Kidney epithelial cell (primary cell): ENCODE data around the gene DGKG. TPM values are rescaled to one million over a fixed set of nuclear protein-coding genes. Genes with fewer than 3 reads are reported as not detected.

Experiments
- DNase-seq: peaks from one replicate; pipeline ENCODE4 v3.0.0-alpha.2; 2010; ENCODE audit warnings: low read depth
- H3K27me3 ChIP-seq: 2 replicates; pipeline ENCODE4 v1.6.0; 2011; ENCODE audit warnings: low read length; ENCODE audit not compliant: control insufficient read depth, insufficient read depth
- H3K36me3 ChIP-seq: 2 replicates; pipeline ENCODE4 v1.5.1; 2011; ENCODE audit warnings: low read length; ENCODE audit not compliant: control insufficient read depth, insufficient read depth
- H3K4me3 ChIP-seq: 2 replicates; pipeline ENCODE4 v1.5.1; 2011; ENCODE audit warnings: low read depth, mild to moderate bottlenecking, control low read depth, low read length
- CTCF ChIP-seq: IDR thresholded peaks from 2 replicates; pipeline ENCODE4 v1.5.1; 2011; ENCODE audit warnings: mild to moderate bottlenecking, moderate library complexity, low read length, control low read depth, inconsistent platforms; ENCODE audit not compliant: insufficient read depth, poor library complexity, severe bottlenecking
- total RNA-seq: library from RNA; depleted of rRNA; stranded (reverse); fragments of >200 nt; gene quantifications from 2 replicates; pipeline ENCODE4 v1.2.3, GENCODE V29; 2015

The DGKG gene
- total RNA-seq, 1 donor from 2014 or later, result 0.04 TPM

DNA sequence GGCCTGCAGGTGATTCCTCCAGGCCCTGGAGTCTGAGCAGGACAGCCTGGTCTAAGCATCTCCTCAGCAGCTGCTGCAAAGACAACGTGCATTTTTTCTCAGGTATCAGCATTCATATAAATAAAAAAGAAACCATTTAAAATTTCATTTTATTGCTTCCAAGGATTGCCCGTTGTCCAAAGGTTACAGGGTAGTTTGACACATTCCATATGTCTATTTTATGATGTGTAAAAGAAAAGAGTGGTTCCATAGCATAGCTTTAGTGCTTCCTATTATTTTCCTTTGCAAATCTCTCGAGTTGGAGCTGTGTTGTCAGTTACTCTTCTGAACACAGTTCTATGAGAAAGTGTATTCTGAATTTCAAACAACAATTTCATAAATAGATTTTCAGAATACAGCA lies 7.2 kb upstream of the DGKG start:
- H3K36me3 ChIP-seq, result no peaks in the 10 kb centered on the region
- no peak overlapping the region for H3K4me3 ChIP-seq
- DNase-seq, result no peak

GRCh38 chr3:186368717-186369116 lies 6.7 kb upstream of the DGKG start:
- no peak for TF ChIP-seq CTCF
- peaks cover 24% of the 10 kb centered on the region for H3K27me3 ChIP-seq
- H3K4me3 ChIP-seq, result no peak overlapping the region
- DNase-seq, result no peak
- no peaks in the 10 kb centered on the region for H3K36me3 ChIP-seq

More for the DNA sequence above, 7.2 kb upstream of the DGKG start:
- no peak for TF ChIP-seq CTCF
- H3K27me3 ChIP-seq, result peaks cover 19% of the 10 kb centered on the region

DNA sequence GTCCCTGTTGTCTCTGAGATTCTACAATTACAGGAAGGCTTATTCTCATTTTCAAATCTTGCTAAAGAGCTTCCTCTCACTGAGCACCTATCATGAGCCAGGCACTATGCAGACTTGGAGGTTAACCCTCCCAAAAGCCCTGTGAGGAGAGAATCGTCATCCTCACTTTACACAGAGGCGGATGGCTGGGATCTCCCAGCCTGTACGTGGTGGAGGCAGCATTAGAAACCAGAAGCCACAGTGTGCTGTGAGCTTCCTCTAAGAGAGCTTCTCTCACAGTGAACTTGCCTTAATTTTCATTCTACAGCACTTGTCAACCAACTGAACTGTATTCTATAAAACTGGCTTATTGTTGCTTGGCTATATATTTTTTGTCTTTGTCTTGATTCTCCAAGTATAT lies 6.1 kb upstream of the DGKG start:
- Histone ChIP-seq H3K4me3 (no peak overlapping the region), H3K36me3 (no peaks in the 10 kb centered on the region), H3K27me3 (peaks cover 29% of the 10 kb centered on the region)
- no peak for DNase-seq
- no peak for TF ChIP-seq CTCF

- Histone ChIP-seq H3K4me3 (no peak overlapping the region), H3K27me3 (peaks cover 34% of the 10 kb centered on the region), H3K36me3 (no peaks in the 10 kb centered on the region)
- TF ChIP-seq CTCF, result no peak
- no peak for DNase-seq
Observed at GRCh38 chr3:186367631-186368030, 5.6 kb upstream of the DGKG start.

DNA sequence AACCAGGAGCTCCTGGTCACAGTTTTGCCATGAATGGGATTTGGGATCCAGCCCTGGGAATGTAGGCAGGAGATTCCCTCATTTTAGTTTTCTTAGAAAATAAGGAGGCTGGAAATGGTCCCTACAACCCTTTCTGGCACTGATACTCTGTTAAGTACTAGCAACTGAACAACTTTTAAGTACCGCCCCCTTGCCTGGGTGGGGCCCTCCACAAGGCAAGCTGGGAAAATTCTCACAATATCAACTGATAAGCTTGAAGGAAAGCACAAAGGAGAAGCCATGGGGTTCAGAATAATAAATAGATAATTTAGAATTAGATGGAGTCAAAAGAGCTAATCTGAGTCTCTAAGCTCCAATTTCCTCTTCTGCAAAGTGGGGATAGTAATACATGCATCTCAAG lies 4.2 kb upstream of the DGKG start:
- peaks cover 48% of the 10 kb centered on the region for H3K27me3 ChIP-seq
- no peak for DNase-seq
- no peak for TF ChIP-seq CTCF
- no peak overlapping the region for H3K4me3 ChIP-seq
- H3K36me3 ChIP-seq, result no peaks in the 10 kb centered on the region

DNA sequence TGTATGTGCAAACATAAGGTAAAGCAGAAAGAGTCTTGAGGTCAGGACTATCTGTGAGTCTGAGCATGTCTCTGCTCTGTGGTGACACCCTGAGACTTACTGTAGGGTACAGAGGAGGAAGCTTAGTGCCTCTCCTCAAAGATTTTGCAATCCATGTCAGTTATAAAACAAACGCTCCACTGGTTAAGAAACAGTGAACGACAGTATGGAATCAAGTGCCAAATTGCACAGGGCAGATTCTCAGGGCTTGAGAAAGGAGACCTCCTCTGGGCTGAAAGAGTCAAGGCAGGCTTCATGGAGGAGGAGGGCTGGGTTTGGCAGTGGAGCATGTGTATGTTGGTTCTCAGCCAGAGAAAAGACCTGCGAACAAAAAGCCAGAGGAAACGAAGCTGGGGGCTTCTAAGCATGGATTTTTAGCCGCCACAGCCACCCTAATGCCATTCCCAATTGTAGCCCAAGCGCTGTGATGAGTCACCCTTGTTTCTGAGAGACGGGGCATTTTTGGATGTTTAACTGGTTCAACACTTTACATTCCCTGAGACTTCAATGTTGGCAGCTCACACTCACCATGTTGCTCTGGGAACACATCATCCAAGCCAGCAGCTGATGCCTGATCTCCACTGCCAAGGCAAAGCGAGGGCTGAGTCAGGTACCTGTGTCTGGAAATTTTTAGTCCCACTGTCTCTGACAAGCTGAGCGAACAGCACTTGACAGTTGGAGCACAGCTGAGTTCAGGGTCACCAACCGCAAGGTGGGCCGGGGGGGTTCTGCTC lies 3.4 kb upstream of the DGKG start:
- TF ChIP-seq CTCF, result no peak
- DNase-seq, result no peak
- H3K4me3 ChIP-seq, result no peak overlapping the region
- peaks cover 56% of the 10 kb centered on the region for H3K27me3 ChIP-seq
- H3K36me3 ChIP-seq, result no peaks in the 10 kb centered on the region
